ENCODE results near the gene ALDOB. TPM values are rescaled to one million over a fixed set of nuclear protein-coding genes. Genes with fewer than 3 reads are reported as not detected.

ALDOB gene
- total and polyA plus RNA-seq, 2 of the 13 experiments (the other 11 are each of a cell fraction or from before 2014, with no cell fraction given), result 0.29 to 0.97 TPM

GRCh38 chr9:101398068-101398929 is 37.3 kb downstream of the ALDOB start, which contains the start of the genes MRPL50 and ZNF189 (continued):
- TF ChIP-seq MNT (IDR thresholded peaks at IDR 0.05), result peak; percentile 35
- peak; percentile 16; the same call in 1 of the 2 replicates for TF ChIP-seq CHD4 (IDR thresholded peaks at IDR 0.05; ENCODE audit: borderline replicate concordance, low read length)
- TF ChIP-seq ZNF883 (CRISPR knock-in tag; IDR thresholded peaks at IDR 0.05; ENCODE audit: not compliant biosample characterization), result no peak
- TF ChIP-seq MIER3 (CRISPR knock-in tag; IDR thresholded peaks at IDR 0.05; ENCODE audit: borderline replicate concordance), result peak; percentile 86; the same call in 1 of the 2 replicates
- no peak for TF ChIP-seq ETS1 (CRISPR knock-in tag; IDR thresholded peaks at IDR 0.05)
- TF ChIP-seq NCOA2 (CRISPR knock-in tag; IDR thresholded peaks at IDR 0.05), result peak; percentile 51
- peak; percentile 47 for TF ChIP-seq ZNF18 (CRISPR knock-in tag; IDR thresholded peaks at IDR 0.05; ENCODE audit: insufficient replicate concordance)
- no peak for TF ChIP-seq PRDM15 (CRISPR knock-in tag; IDR thresholded peaks at IDR 0.05)
- TF ChIP-seq ZNF614 (CRISPR knock-in tag; IDR thresholded peaks at IDR 0.05; ENCODE audit: borderline replicate concordance), result peak; percentile 76
- 0 out of 2 replicates have a peak, but pooled peaks have one; percentile 46 for TF ChIP-seq POGK (CRISPR knock-in tag; conservative IDR thresholded peaks at IDR 0.05)
- TF ChIP-seq ZFX (CRISPR knock-in tag; IDR thresholded peaks at IDR 0.05; ENCODE audit: low read depth), result peak; percentile 90
- TF ChIP-seq MXD1 (CRISPR knock-in tag; IDR thresholded peaks at IDR 0.05), result no peak
- TF ChIP-seq RFX5 (IDR thresholded peaks at IDR 0.05; ENCODE audit: low read depth, low read length), result peak; percentile 86
- peak in 1 of 2 experiments; percentile 71; a peak in 2 of 4 replicates for TF ChIP-seq KLF16 (CRISPR knock-in tag; IDR thresholded peaks at IDR 0.05)
- no peak for TF ChIP-seq NONO (IDR thresholded peaks at IDR 0.05)
- TF ChIP-seq NONO (CRISPR knock-in tag; conservative IDR thresholded peaks at IDR 0.05), result peak; percentile 88
- TF ChIP-seq ZNF670 (CRISPR knock-in tag; IDR thresholded peaks at IDR 0.05; ENCODE audit: borderline replicate concordance), result no peak
